CD4-positive, CD25-positive, alpha-beta regulatory T cell (primary cell): ENCODE results near the gene GPR171. TPM values are rescaled to one million over a fixed set of nuclear protein-coding genes. Genes with fewer than 3 reads are reported as not detected.
A peak's percentile ranks its signal among the peaks of the same experiment; 100 is the strongest.
"Not testable (repeated sequence)": the region's sequence is repeated elsewhere in the genome, so short reads cannot be mapped to it uniquely, and the experiment has no call there.

Experiments used
- ATAC-seq, 2 donors: fragments of 150-1000 bp; cut with Tn5 transposase; one replicate each; pipeline ENCODE4 v1.10.0; 2021; ENCODE audit warnings: low read depth in 2 of 2, moderate number of reproducible peaks in 2 of 2, moderate library complexity in 1 of 2
- DNase-seq, 3 donors: peaks; one replicate each; pipeline versions ENCODE4 v3.0.0 to v3.0.0-alpha.2; 2012 to 2022; ENCODE audit warnings: mixed read lengths in 1 of 3
- H3K27ac ChIP-seq: one replicate; pipeline ENCODE4 v1.7.0; 2013; ENCODE audit warnings: mild to moderate bottlenecking, low read length; ENCODE audit not compliant: insufficient read depth, poor library complexity, severe bottlenecking
- H3K27me3 ChIP-seq: one replicate; pipeline ENCODE4 v1.7.0; 2013; ENCODE audit warnings: low read length; ENCODE audit not compliant: control insufficient read depth, insufficient read depth
- H3K36me3 ChIP-seq: one replicate; pipeline ENCODE4 v1.7.0; 2013; ENCODE audit warnings: mild to moderate bottlenecking, low read length, moderate library complexity; ENCODE audit not compliant: control insufficient read depth, insufficient read depth
- H3K4me1 ChIP-seq: 2 replicates; pipeline ENCODE4 v1.7.0; 2013; ENCODE audit warnings: mild to moderate bottlenecking, low read length; ENCODE audit not compliant: insufficient read depth, control insufficient read depth, poor library complexity, severe bottlenecking
- H3K4me3 ChIP-seq: one replicate; pipeline ENCODE4 v1.7.0; 2013; ENCODE audit warnings: low read depth, mild to moderate bottlenecking, low read length, moderate library complexity
- H3K9me3 ChIP-seq, 2 experiments: 1 replicate in 1 of 2; 2 replicates in 1 of 2; pipeline ENCODE4 v1.7.0; 2013; ENCODE audit warnings: low read length in 2 of 2, mild to moderate bottlenecking in 1 of 2, moderate library complexity in 1 of 2; ENCODE audit not compliant: control insufficient read depth in 2 of 2
- H3K27ac Mint-ChIP-seq, 3 donors: one replicate each; pipeline ENCODE4 v1.8.0; 2020 to 2022; ENCODE audit warnings: mild to moderate bottlenecking in 3 of 3, mixed read lengths in 3 of 3, moderate library complexity in 2 of 3
- H3K27me3 Mint-ChIP-seq: one replicate; pipeline ENCODE4 v1.8.0; 2022; ENCODE audit warnings: mild to moderate bottlenecking, mixed read lengths
- H3K36me3 Mint-ChIP-seq: one replicate; pipeline ENCODE4 v1.8.0; 2020; ENCODE audit warnings: mixed read lengths
- H3K4me1 Mint-ChIP-seq, 4 donors: one replicate each; pipeline ENCODE4 v1.8.0; 2020 to 2022; ENCODE audit warnings: mixed read lengths in 4 of 4, mild to moderate bottlenecking in 1 of 4
- H3K4me3 Mint-ChIP-seq, 4 donors: one replicate each; pipeline ENCODE4 v1.8.0; 2020 to 2022; ENCODE audit warnings: mild to moderate bottlenecking in 4 of 4, mixed read lengths in 4 of 4, moderate library complexity in 3 of 4
- H3K9me3 Mint-ChIP-seq, 7 donors: one replicate each; pipeline ENCODE4 v1.8.0; 2020 to 2022; ENCODE audit warnings: mixed read lengths in 7 of 7, mild to moderate bottlenecking in 3 of 7, moderate library complexity in 2 of 7
- polyA plus RNA-seq, 4 donors: library from polyadenylated mRNA; unstranded; fragments of 300-500 nt; fragmentation: Illumina TruSeq; gene quantifications; one replicate each; pipeline ENCODE4 v1.2.3, GENCODE V29; 2021
- total RNA-seq: library from RNA; stranded (reverse); gene quantifications from one replicate; pipeline ENCODE4 v1.2.3, GENCODE V29; 2022

The GPR171 gene
- total and polyA plus RNA-seq, 5 donors from 2014 or later: 26.8 to 118 (median 96.7) TPM

DNA sequence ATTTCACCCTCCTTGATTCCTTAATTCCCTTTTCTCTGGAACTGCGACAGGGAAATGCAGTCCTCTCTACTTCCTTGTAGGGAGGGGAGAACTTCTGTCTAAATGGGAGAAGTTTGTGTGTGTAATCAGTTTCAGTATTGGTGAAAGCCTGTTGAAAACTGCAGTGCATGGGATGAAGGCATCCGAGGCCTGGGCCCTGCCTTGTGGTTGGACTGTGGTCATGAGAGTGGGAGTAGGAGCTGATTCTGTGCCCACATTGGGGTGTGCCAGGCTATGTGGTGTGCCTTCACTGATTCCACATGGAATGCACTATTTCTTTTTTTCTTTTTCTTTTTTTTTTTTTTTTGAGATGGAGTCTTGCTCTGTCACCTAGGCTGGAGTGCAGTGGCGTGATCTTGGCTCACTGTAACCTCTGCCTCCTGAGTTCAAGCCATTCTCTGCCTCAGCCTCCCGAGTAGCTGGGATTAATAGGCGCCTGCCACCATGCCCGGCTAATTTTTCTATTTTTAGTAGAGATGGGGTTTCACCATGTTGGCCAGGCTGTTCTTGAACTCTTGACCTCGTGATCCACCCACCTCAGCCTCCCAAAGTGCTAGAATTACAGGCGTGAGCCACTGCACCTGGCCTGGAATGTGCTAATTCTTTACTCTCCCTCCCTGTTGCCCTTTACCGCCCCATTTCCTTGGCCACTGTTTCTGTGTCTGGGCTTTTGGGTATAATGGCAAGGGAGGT lies 32.9 kb downstream of the GPR171 start:
- peaks cover 0 to 30% (median 20%) of the 10 kb centered on the region in 4 donors for H3K4me1 Mint-ChIP-seq
- H3K27ac ChIP-seq, H3K4me3 ChIP-seq, H3K27me3 ChIP-seq, DNase-seq, H3K4me3 Mint-ChIP-seq, H3K9me3 ChIP-seq, H3K36me3 Mint-ChIP-seq, H3K9me3 Mint-ChIP-seq, H3K36me3 ChIP-seq, ATAC-seq: not testable (repeated sequence)
- peaks cover 13% of the 10 kb centered on the region for H3K4me1 ChIP-seq
- H3K27me3 Mint-ChIP-seq: peaks cover 10% of the 10 kb centered on the region
- H3K27ac Mint-ChIP-seq: peak overlapping the region in 2 of 3 donors; percentile 16 to 76

DNA sequence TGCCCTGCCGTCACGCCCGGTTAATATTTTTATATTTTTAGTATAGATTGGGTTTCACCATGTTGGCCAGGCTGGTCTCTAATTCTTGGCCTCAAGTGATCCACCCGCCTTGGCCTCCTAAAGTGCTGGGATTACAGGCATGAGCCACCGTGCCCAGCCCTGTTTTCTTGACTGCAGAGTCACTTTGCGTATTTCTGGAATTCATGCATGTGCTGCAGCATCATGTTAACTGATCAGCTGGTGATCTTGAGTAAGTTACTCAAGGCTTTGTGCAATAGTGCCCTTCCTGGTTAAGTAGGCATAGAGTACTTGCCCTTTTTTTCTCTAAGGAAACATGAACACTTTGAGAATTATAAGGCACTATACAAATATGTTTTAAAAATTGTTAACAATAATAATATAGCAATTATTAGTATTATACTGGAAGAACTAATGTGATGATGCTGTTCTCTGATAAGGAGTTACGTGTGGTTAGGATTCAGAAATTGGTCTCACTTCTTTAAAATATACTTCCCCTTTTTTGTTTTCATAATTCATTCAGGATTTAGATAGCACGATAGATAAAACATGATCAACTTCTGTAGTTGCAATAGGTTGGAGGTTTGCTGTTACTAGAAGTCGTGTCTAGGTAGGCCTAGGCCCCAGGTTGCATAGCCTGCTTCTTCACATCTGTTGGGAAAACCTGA lies 33.6 kb downstream of the GPR171 start:
- Mint-ChIP-seq H3K9me3 (peaks cover 0 to 2% (median 0%) of the 10 kb centered on the region in 7 donors), H3K36me3 (no peaks in the 10 kb centered on the region), H3K4me1 (peaks cover 0 to 30% (median 20%) of the 10 kb centered on the region in 4 donors), H3K27me3 (peaks cover 10% of the 10 kb centered on the region), H3K27ac (no peak overlapping the region), H3K4me3 (no peak overlapping the region)
- Histone ChIP-seq H3K9me3 (no peaks in the 10 kb centered on the region), H3K36me3 (no peaks in the 10 kb centered on the region), H3K4me3 (no peak overlapping the region), H3K27me3 (no peaks in the 10 kb centered on the region), H3K27ac (no peak overlapping the region), H3K4me1 (peaks cover 13% of the 10 kb centered on the region)
- ATAC-seq (no peak), DNase-seq (no peak)

DNA sequence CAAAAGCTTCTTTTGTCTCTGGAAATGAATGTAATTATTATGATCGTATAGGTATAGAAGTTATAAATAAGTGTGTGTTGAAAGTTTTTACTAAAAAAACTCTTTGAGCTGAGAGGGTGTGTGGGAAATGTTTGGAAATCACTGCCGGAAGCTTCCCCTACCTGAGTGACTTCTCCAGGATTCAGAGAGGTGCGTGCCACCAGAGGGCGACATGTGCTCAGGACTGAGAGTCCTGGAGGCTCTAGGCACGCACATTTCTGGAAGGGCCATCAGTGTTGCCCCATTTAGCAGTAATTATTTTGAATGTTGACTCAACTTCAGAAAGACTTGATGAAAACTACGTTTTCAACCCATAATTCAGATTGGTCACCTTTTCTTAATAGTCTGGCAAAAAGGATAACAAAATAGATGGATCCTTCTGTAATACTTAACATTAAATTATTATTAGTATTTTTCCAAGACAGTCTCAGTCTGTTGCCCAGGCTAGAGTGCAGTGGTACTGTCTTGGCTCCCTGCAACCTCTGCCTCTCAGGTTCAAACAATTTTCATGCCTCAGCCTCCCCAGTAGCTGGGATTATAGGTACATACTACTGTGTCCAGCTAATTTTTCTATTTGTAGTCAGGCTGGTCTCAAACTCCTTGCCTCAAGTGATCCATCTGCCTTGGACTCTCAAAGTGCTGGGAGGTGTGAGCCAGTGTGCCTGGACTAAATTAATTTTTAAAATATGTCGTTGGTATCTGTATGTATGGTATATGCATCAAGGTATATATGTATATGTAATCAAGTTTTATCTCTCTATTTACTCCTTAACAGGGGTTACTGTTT lies 34.5 kb downstream of the GPR171 start:
- Histone ChIP-seq H3K9me3 (no peaks in the 10 kb centered on the region), H3K27me3 (no peaks in the 10 kb centered on the region), H3K4me1 (peaks cover 13% of the 10 kb centered on the region), H3K36me3 (no peaks in the 10 kb centered on the region), H3K4me3 (no peak overlapping the region), H3K27ac (no peak overlapping the region)
- H3K9me3 Mint-ChIP-seq: peaks cover 0 to 2% (median 0%) of the 10 kb centered on the region in 7 donors
- no peaks in the 10 kb centered on the region for H3K36me3 Mint-ChIP-seq
- H3K4me3 Mint-ChIP-seq: no peak overlapping the region
- DNase-seq: peak; percentile 54 to 79 (median 64)
- peaks cover 0 to 30% (median 20%) of the 10 kb centered on the region in 4 donors for H3K4me1 Mint-ChIP-seq
- ATAC-seq: peak; percentile 67 to 70
- no peak overlapping the region for H3K27ac Mint-ChIP-seq
- peaks cover 10% of the 10 kb centered on the region for H3K27me3 Mint-ChIP-seq

DNA sequence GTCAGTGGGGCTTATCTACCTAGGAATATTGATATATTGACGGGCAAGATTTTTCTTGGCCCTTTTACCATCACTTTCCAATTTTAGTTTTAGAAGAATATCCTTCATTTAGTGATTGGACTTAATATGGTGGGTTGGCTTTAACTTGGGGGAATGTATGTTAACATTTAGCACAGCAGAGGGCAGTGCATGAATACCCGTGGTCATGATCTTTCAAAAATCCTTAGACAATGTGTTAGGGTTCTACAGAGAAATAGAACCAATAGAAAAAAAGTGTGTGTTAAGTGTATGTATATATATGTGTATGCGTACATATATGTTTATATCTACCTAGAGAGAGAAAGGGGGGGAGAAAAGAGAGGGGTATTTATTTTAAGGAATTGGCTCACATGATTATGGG lies 36.9 kb downstream of the GPR171 start:
- Histone ChIP-seq H3K4me1 (peaks cover 7% of the 10 kb centered on the region), H3K36me3 (no peaks in the 10 kb centered on the region), H3K9me3 (no peaks in the 10 kb centered on the region), H3K27ac (no peak overlapping the region), H3K4me3 (no peak overlapping the region), H3K27me3 (no peaks in the 10 kb centered on the region)
- Mint-ChIP-seq H3K27me3 (peaks cover 13% of the 10 kb centered on the region), H3K4me3 (no peak overlapping the region), H3K36me3 (no peaks in the 10 kb centered on the region), H3K27ac (no peak overlapping the region), H3K4me1 (peaks cover 0 to 16% (median 9%) of the 10 kb centered on the region in 4 donors), H3K9me3 (peaks cover 0 to 2% (median 0%) of the 10 kb centered on the region in 7 donors)
- ATAC-seq: no peak
- peak in 1 of 3 donors; percentile 48 for DNase-seq

DNA sequence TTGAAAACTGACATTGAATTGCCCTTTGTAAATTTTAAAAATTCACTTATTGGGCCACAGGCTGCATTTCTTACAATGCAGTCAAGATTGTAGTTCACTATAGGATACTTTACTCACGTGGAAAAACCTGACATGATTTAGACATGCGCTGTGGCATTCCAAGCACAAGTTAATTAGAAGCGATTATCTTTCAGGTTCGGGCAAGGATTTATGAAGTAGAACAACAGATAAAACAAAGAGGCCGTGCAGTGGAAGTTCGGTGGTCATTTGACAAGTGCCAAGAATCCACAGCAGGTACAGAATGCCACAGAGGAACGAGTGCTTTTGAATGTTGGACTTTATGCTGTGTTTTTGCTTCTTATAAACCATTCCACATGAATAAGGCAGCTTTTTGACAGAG lies 37.8 kb downstream of the GPR171 start:
- Histone ChIP-seq H3K4me3 (no peak overlapping the region), H3K36me3 (no peaks in the 10 kb centered on the region), H3K27ac (no peak overlapping the region), H3K9me3 (no peaks in the 10 kb centered on the region), H3K27me3 (peaks cover 3% of the 10 kb centered on the region), H3K4me1 (no peaks in the 10 kb centered on the region)
- H3K27ac Mint-ChIP-seq: no peak overlapping the region
- H3K9me3 Mint-ChIP-seq: peaks cover 0 to 2% (median 0%) of the 10 kb centered on the region in 7 donors
- no peaks in the 10 kb centered on the region for H3K36me3 Mint-ChIP-seq
- ATAC-seq: no peak
- peaks cover 15% of the 10 kb centered on the region for H3K27me3 Mint-ChIP-seq
- H3K4me3 Mint-ChIP-seq: no peak overlapping the region
- no peak for DNase-seq
- peaks cover 0 to 7% (median 3%) of the 10 kb centered on the region in 4 donors for H3K4me1 Mint-ChIP-seq

DNA sequence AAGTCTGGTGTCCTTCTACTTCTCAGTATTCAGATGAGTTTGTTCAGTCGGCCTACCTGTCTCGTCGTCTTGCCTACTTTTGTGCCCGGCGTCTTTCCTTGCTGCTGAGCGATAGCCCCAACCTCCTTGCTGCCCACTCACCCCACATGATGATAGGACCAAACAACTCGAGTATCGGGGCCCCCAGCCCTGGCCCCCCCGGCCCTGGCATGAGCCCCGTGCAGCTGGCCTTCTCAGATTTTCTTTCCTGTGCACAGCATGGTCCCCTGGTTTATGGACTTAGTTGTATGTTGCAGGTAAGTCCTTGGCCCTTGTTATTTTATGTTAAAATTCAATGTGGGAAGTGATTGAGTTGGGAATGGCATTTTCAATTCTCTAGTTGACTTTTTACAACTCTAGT lies 43.2 kb downstream of the GPR171 start:
- peaks cover 15% of the 10 kb centered on the region for H3K27me3 Mint-ChIP-seq
- Histone ChIP-seq H3K9me3 (no peaks in the 10 kb centered on the region), H3K36me3 (no peaks in the 10 kb centered on the region), H3K4me1 (no peaks in the 10 kb centered on the region), H3K27me3 (peaks cover 14% of the 10 kb centered on the region), H3K27ac (no peak overlapping the region), H3K4me3 (no peak overlapping the region)
- H3K27ac Mint-ChIP-seq: no peak overlapping the region
- no peaks in the 10 kb centered on the region for H3K36me3 Mint-ChIP-seq
- ATAC-seq (no peak), DNase-seq (no peak)
- no peaks in the 10 kb centered on the region for H3K4me1 Mint-ChIP-seq
- H3K4me3 Mint-ChIP-seq: no peak overlapping the region
- H3K9me3 Mint-ChIP-seq: no peaks in the 10 kb centered on the region

DNA sequence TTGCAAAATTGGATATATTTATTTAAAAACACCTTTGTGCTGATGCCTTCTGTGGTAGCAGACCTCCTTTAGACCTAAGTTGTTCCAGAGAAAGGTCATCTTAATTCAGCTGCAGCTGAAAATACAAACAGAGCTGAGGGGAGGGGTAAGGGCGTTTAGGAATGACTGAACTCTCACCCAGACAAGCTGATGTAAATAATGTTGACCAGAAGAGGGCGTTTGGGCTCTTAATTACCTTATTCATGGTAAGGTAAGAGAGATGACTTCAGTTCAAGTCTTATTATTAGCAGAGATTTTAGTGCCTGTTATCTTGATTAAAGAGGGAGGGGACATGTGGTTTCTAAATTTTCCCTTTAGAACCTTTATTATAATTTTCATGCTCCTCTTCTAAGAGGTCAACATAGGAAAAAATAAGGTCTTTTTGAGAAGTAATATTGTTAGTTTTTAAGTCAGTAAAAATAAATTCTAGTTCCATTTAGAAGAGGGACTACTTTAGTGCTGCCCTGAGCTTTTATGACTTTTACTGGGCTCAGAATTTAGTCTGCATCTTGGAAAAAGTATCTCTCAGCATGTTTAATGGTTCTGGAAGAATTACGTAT lies 46.3 kb downstream of the GPR171 start:
- Histone ChIP-seq H3K27me3 (peaks cover 15% of the 10 kb centered on the region), H3K27ac (no peak overlapping the region), H3K9me3 (no peaks in the 10 kb centered on the region), H3K4me3 (no peak overlapping the region), H3K4me1 (no peaks in the 10 kb centered on the region), H3K36me3 (no peaks in the 10 kb centered on the region)
- Mint-ChIP-seq H3K9me3 (no peaks in the 10 kb centered on the region), H3K4me3 (no peak overlapping the region), H3K36me3 (no peaks in the 10 kb centered on the region), H3K27me3 (peaks cover 15% of the 10 kb centered on the region), H3K4me1 (no peaks in the 10 kb centered on the region), H3K27ac (no peak overlapping the region)
- DNase-seq (peak in 2 of 3 donors; percentile 50 to 82), ATAC-seq (peak; percentile 45 to 62)
